ENCODE measurements around the gene RASSF8. TPM values are rescaled to one million over a fixed set of nuclear protein-coding genes. Genes with fewer than 3 reads are reported as not detected.

RASSF8 gene
- total RNA-seq (2011; cell fraction: chromatin; rRNA removed; ENCODE audit: low replicate concordance), result 0.18 and 0.30 TPM in 2 replicates
- not detected in 2 replicates for total RNA-seq (2011; cell fraction: nucleolus; rRNA removed)
- 1.8 TPM in 1 of 2 replicates, not detected in the other for total RNA-seq (2011; cell fraction: nucleoplasm; rRNA removed)
- total RNA-seq (2014; rRNA removed) (0.09 and 0.12 TPM in 2 replicates), total RNA-seq (2014; rRNA removed; fragmentation: Illumina TruSeq; extraction: Trizol) (0.11 and 0.32 TPM in 2 replicates), total RNA-seq (2015; rRNA removed; fragmentation: Illumina TruSeq; extraction: Trizol) (0.26 and 0.36 TPM in 2 replicates), total RNA-seq (2021) (0.09 and 0.29 TPM in 2 replicates), polyA plus RNA-seq (2011; rRNA removed) (0.14 and 0.22 TPM in 2 replicates), polyA plus RNA-seq (2014; fragmentation: Illumina TruSeq; extraction: Trizol) (0.21 and 0.30 TPM in 2 replicates), polyA plus RNA-seq (2014; fragmentation: Nextera tagmentation; extraction: Ambion mirVana) (under 1 TPM; 0.01 to 0.07 TPM), polyA plus RNA-seq (2014; rRNA removed) (0.03 TPM in 1 of 2 replicates, not detected in the other), polyA minus RNA-seq (2011; rRNA and poly(A)+ RNA removed) (0.63 and 0.69 TPM in 2 replicates), Bru-seq, nascent RNA (percentile 24 among the genes with signal in this experiment), BruChase-seq, experiment 1, labeled RNA remaining after a 2-hour chase (percentile 31 among the genes with signal in this experiment), BruChase-seq, experiment 2, labeled RNA remaining after a 6-hour chase (percentile 28 among the genes with signal in this experiment)
- 0.29 TPM in 1 of 2 replicates, not detected in the other for polyA plus RNA-seq (2011; cell fraction: cytosol; rRNA removed)
- polyA plus RNA-seq (2011; cell fraction: nucleus; rRNA removed), result 0.04 TPM in 2 replicates
- 0.09 and 0.61 TPM in 2 replicates for polyA plus RNA-seq (2012)
- 0.38 and 2.5 TPM in 2 replicates for polyA minus RNA-seq (2011; cell fraction: cytosol; rRNA and poly(A)+ RNA removed)
- polyA minus RNA-seq (2011; cell fraction: nucleus; rRNA and poly(A)+ RNA removed), result 0.33 and 0.40 TPM in 2 replicates
- long read RNA-seq, experiment 1, partial matches to known transcripts, result 1 of 1 reads
- long read RNA-seq, experiment 1, other reads (novel, unspliced or antisense), result 0 of 1 reads
- long read RNA-seq, experiment 2, result 0 reads
- long read RNA-seq, experiment 3, result 0 reads

GRCh38 chr12:25958428-25959070 is at the start of gene RASSF8:
TSS of gene RASSF8 (plus strand) at chr12:25958682. CDS start at chr12:26055344, 96,662 bp downstream.
- FAIRE-seq (no peak), DNase-seq (ENCODE audit: extremely low read depth in 1 of 4, low spot score in 3 of 4) (peak; percentile 64 to 82 (median 80)), ATAC-seq (peak; percentile 99)
- peak within 1 kb of the TSS; percentile 72 for H2AFZ ChIP-seq (ENCODE audit: low read depth, low read length)
- peaks cover 0 to 13% of the 10 kb centered on the region in 2 experiments; a peak in 2 of 5 replicates for H3K4me1 ChIP-seq (replicated peaks in 1 of 2; ENCODE audit: control insufficient read depth in 2 of 2, insufficient read depth in 2 of 2, low read length in 2 of 2)
- H3K9me1 ChIP-seq (ENCODE audit: control insufficient read depth, insufficient read depth, low read length), result no peaks in the 10 kb centered on the region
- H3K79me2 ChIP-seq (ENCODE audit: control insufficient read depth, insufficient read depth, low read length), result no peaks in the 10 kb centered on the region
- no peaks in the 10 kb centered on the region for H3K9me3 ChIP-seq (replicated peaks; ENCODE audit: control insufficient read depth, insufficient read depth, low read depth, low read length)
- H3K4me3 ChIP-seq, result peak within 1 kb of the TSS; percentile 48
- in situ Hi-C loops (cut with MboI) (no loop called here), intact Hi-C loops (cut with micrococcal nuclease) (no loop called here)
- no TSS peak for BruUV-seq (replicated peaks)
- 1% methylated on average over 29 of the region's 113 CpGs for WGBS (ENCODE audit: insufficient coverage, low coverage, missing lambda C conversion rate)
- ChIA-PET POLR2A (interaction anchor here (0.6 to 0.7 kb wide), 2 partner anchors 21 to 569 kb away, joined by 3 to 4 read pairs; no protein-coding TSS in a partner anchor), CTCF (ENCODE audit: low intra/inter-chr PET ratio) (no interaction called here)
- H3K4me2 ChIP-seq (ENCODE audit: insufficient read depth, low read length), result peak within 1 kb of the TSS; percentile 58
- H3K27me3 ChIP-seq (ENCODE audit: control insufficient read depth in 2 of 2, insufficient read depth in 2 of 2, low read length in 2 of 2), result peaks cover 9 to 14% of the 10 kb centered on the region in 2 experiments
- no peak within 1 kb of the TSS for H3K27ac ChIP-seq (ENCODE audit: extremely low read depth, low read depth, low read length)
- no peaks in the 10 kb centered on the region; the same call in 1 of the 2 replicates for H4K20me1 ChIP-seq (replicated peaks; ENCODE audit: control insufficient read depth, insufficient read depth, low read length)
- peak within 1 kb of the TSS; percentile 25 to 85; a peak in 3 of 4 replicates for H3K9ac ChIP-seq (ENCODE audit: insufficient read depth in 1 of 2, low read depth in 2 of 2, low read length in 2 of 2)
- H3K36me3 ChIP-seq (ENCODE audit: control insufficient read depth, insufficient read depth, low read length), result no peaks in the 10 kb centered on the region
- TF ChIP-seq TAL1 (IDR thresholded peaks at IDR 0.05), result no peak
- no peak for TF ChIP-seq SAFB (IDR thresholded peaks at IDR 0.05; ENCODE audit: borderline replicate concordance, low read depth, low read length)
- TF ChIP-seq ATF6 (CRISPR knock-in tag; IDR thresholded peaks at IDR 0.05), result no peak
- no peak for TF ChIP-seq ZNF239 (CRISPR knock-in tag; IDR thresholded peaks at IDR 0.05)
- TF ChIP-seq MCM7 (IDR thresholded peaks at IDR 0.05), result no peak
- no peak for TF ChIP-seq ILF3 (IDR thresholded peaks at IDR 0.05; ENCODE audit: borderline replicate concordance)
- TF ChIP-seq VEZF1 (CRISPR knock-in tag; IDR thresholded peaks at IDR 0.05), result peak; percentile 94
- no peak for TF ChIP-seq TCF3 (CRISPR knock-in tag; IDR thresholded peaks at IDR 0.05)
- TF ChIP-seq HMGXB4 (CRISPR knock-in tag; IDR thresholded peaks at IDR 0.05), result no peak
- no peak for TF ChIP-seq SP2 (IDR thresholded peaks at IDR 0.05; ENCODE audit: extremely low read depth, low read depth, low read length, poor library complexity, severe bottlenecking)
- TF ChIP-seq MXD1 (CRISPR knock-in tag; IDR thresholded peaks at IDR 0.05; ENCODE audit: borderline replicate concordance, poor library complexity, severe bottlenecking), result no peak
